Heart left ventricle (tissue), 16 donors: Measurements from ENCODE around the gene ZNF775. TPM values are rescaled to one million over a fixed set of nuclear protein-coding genes. Genes with fewer than 3 reads are reported as not detected.

Experiments
- ATAC-seq, 4 donors: fragments of 200-7000 bp; cut with Tn5 transposase; one replicate each; pipeline ENCODE4 v1.9.1; 2020 to 2022; ENCODE audit warnings: moderate library complexity in 4 of 4, mild to moderate bottlenecking in 3 of 4, moderate number of reproducible peaks in 1 of 4
- DNase-seq, 5 donors: peaks; one replicate each; pipeline ENCODE4 v3.0.0-alpha.2; 2020
- H3K27ac ChIP-seq, 12 donors: fragments of 200-600 bp; sonication (generic) in 4 of 12; one replicate each; pipeline versions ENCODE4 v1.5.0 to v1.8.0; 2016 to 2022; ENCODE audit warnings: mild to moderate bottlenecking in 2 of 12
- H3K27me3 ChIP-seq, 9 donors: fragments of 200-600 bp; sonication (generic) in 2 of 9; one replicate each; pipeline versions ENCODE4 v1.5.1 to v1.8.0; 2016 to 2022; ENCODE audit warnings: mild to moderate bottlenecking in 3 of 9
- H3K36me3 ChIP-seq, 9 donors: fragments of 200-600 bp; sonication (generic) in 2 of 9; one replicate each; pipeline versions ENCODE4 v1.5.0 to v1.8.0; 2018 to 2022; ENCODE audit warnings: mild to moderate bottlenecking in 2 of 9
- H3K4me1 ChIP-seq, 12 donors: fragments of 200-600 bp; sonication (generic) in 4 of 12; one replicate each; pipeline versions ENCODE4 v1.5.0 to v1.8.0; 2016 to 2022; ENCODE audit warnings: mild to moderate bottlenecking in 3 of 12
- H3K4me3 ChIP-seq, 12 donors: fragments of 200-600 bp; sonication (generic) in 4 of 12; one replicate each; pipeline versions ENCODE4 v1.5.0 to v1.8.0; 2017 to 2022; ENCODE audit warnings: mild to moderate bottlenecking in 9 of 12, moderate library complexity in 4 of 12
- H3K9me3 ChIP-seq, 12 donors: fragments of 200-600 bp; sonication (generic) in 4 of 12; one replicate each; pipeline versions ENCODE4 v1.5.0 to v1.8.0; 2016 to 2022; ENCODE audit warnings: mild to moderate bottlenecking in 1 of 12
- POLR2A ChIP-seq, 2 donors: fragments of 450-650 bp; IDR thresholded peaks; one replicate each; pipeline ENCODE4 v1.6.1; 2017; ENCODE audit warnings: antibody characterized with exemption in 2 of 2, mild to moderate bottlenecking in 2 of 2, moderate library complexity in 2 of 2
- WGBS, 4 donors: extraction: QIAGEN DNeasy Blood & Tissue Kit in 2 of 4; methylation state at CpG; one replicate each; pipeline versions ENCODE4 v1.1.5 to v1.1.7; 2013 to 2018; 5-methylcytosine and 5-hydroxymethylcytosine counted together
- intact Hi-C, 10 donors: fragments of 100-400 bp; cut with DNase I; formaldehyde crosslinking; loops; one replicate each; pipeline versions ENCODE4 v1.11.1 to v1.14.2; 2022
- polyA plus RNA-seq, 2 donors: library from polyadenylated mRNA; stranded (reverse); fragments of 200-250 nt; gene quantifications; one replicate each; pipeline ENCODE4 v1.2.3, GENCODE V29; 2013
- total RNA-seq, 9 donors: library from RNA; depleted of rRNA in 2 of 9; stranded (reverse); fragments of >200 nt in 2 of 9; fragmentation: NEBNext Ultra II Directional in 3 of 9; extraction: Animal tissue kit (Norgen Biotek cat#: 25700) in 3 of 9; gene quantifications; one replicate each; pipeline versions ENCODE4 v1.1.0 to v1.2.4, GENCODE V29; 2016 to 2023
- TF ChIP-seq, protein P1 (sequence below), 12 donors: fragments of 200-600 bp; sonication (generic) in 4 of 12; IDR thresholded peaks; one replicate each; pipeline versions ENCODE4 v1.5.0 to v1.8.0; 2018 to 2022; ENCODE audit warnings: antibody characterized with exemption in 12 of 12, mild to moderate bottlenecking in 5 of 12
- donor health status: ischemic (EF 13 %, LVEDD 7.1; RV severe dilation, severe dysfunction).
- donor health status: healthy with polysubstance abuse.
- donor health status: DM: no; HTN: yes; CAD: no.
- donor health status: DM: no; HTN: no; CAD: no.
- donor health status: ischemic (EF 25% LVEDD 6.9; RV normal size, moderate dysfunction).
- donor health status: ischemic (EF 25% LVEDD 5.7; RV mildly dilated, moderate dysfunction).
- donor health status: healthy.
- donor health status: DM: yes; HTN: yes; CAD: no.
- donor health status: ischemic (EF 35%, LVEDD 5.7; RV mildly dilated, moderate dysfunction).
- donor health status: nonischemic (EF 11% LVEDD 7.7; RV severe dilation, severe dysfunction).
- donor health status: DM: yes; HTN: yes; CAD: no.
- donor health status: PGD.
- donor health status: ischemic (EF 29% LVEDD 5.4; RV normal size, mild dysfunction).
- donor health status: nonischemic (EF 23%, LVEDD 6.1; RV moderate dilation, normal function).

Gene ZNF775
- total and polyA plus RNA-seq, 11 donors: 1.8 to 5.0 (median 3.3) TPM

- no peaks in the 10 kb centered on the region for H3K27me3 ChIP-seq
- no peak overlapping the region for H3K27ac ChIP-seq
- intact Hi-C loops: loop anchor here in 5 of 10 donors (5.0 to 10.0 kb wide), 5 partner anchors 37 to 535 kb away; partner anchors contain the start of genes REPIN1 (in 3 of the 5) and ATP6V0E2 (in 1 of the 5)
- H3K4me3 ChIP-seq: no peak overlapping the region
- DNase-seq (peak in 3 of 5 donors; percentile 10 to 38 (median 16)), ATAC-seq (no peak)
- H3K36me3 ChIP-seq: peaks cover 0 to 16% (median 0%) of the 10 kb centered on the region in 9 donors
- H3K9me3 ChIP-seq: no peaks in the 10 kb centered on the region
- TF ChIP-seq POLR2A (IDR thresholded peaks at IDR 0.05): no peak
- TF ChIP-seq, protein P1, sequence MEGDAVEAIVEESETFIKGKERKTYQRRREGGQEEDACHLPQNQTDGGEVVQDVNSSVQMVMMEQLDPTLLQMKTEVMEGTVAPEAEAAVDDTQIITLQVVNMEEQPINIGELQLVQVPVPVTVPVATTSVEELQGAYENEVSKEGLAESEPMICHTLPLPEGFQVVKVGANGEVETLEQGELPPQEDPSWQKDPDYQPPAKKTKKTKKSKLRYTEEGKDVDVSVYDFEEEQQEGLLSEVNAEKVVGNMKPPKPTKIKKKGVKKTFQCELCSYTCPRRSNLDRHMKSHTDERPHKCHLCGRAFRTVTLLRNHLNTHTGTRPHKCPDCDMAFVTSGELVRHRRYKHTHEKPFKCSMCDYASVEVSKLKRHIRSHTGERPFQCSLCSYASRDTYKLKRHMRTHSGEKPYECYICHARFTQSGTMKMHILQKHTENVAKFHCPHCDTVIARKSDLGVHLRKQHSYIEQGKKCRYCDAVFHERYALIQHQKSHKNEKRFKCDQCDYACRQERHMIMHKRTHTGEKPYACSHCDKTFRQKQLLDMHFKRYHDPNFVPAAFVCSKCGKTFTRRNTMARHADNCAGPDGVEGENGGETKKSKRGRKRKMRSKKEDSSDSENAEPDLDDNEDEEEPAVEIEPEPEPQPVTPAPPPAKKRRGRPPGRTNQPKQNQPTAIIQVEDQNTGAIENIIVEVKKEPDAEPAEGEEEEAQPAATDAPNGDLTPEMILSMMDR (IDR thresholded peaks at IDR 0.05): no peak
- peaks cover 0 to 23% (median 12%) of the 10 kb centered on the region in 12 donors for H3K4me1 ChIP-seq
- 83 to 87% (median 86%) methylated on average over 9 to 10 of the region's 10 CpGs for WGBS, 4 donors
Measured at GRCh38 chr7:150409300-150410030, 30.3 kb downstream of the ZNF775 start.

DNA sequence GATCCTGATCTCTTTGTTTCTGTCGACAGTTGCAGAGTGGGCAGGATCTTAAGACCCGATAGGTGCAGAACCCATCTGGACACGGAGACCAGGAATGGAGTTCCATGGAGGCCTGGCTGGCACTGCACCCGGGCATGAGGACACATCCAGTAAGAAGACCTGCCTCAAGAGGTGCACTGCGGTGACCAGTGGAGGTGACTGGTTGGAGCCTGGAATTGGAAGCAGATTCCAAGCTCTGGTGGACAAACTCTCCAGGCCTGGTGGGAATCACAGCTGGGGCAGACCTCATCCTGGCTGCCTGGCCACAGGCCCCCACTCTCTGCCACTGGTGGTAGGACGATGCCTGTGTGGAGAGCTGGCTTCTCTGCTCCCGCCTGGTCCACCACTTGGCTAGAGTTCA, 31.0 kb downstream of the ZNF775 start:
- no peak for ATAC-seq
- no peak for TF ChIP-seq POLR2A (IDR thresholded peaks at IDR 0.05)
- TF ChIP-seq, protein P1 (IDR thresholded peaks at IDR 0.05): no peak
- DNase-seq: peak in 3 of 5 donors; percentile 9 to 39 (median 18)
- Histone ChIP-seq H3K9me3 (no peaks in the 10 kb centered on the region), H3K4me1 (peaks cover 0 to 18% (median 12%) of the 10 kb centered on the region in 12 donors), H3K4me3 (no peak overlapping the region), H3K36me3 (peaks cover 0 to 16% (median 0%) of the 10 kb centered on the region in 9 donors), H3K27ac (no peak overlapping the region), H3K27me3 (no peaks in the 10 kb centered on the region)
- intact Hi-C loops: loop anchor here in 1 of 10 donors (10.0 kb wide), 1 partner anchor 125 kb away; no protein-coding TSS in a partner anchor
- WGBS, 4 donors: 93 to 96% (median 95%) methylated on average over 7 of the region's 7 CpGs

DNA sequence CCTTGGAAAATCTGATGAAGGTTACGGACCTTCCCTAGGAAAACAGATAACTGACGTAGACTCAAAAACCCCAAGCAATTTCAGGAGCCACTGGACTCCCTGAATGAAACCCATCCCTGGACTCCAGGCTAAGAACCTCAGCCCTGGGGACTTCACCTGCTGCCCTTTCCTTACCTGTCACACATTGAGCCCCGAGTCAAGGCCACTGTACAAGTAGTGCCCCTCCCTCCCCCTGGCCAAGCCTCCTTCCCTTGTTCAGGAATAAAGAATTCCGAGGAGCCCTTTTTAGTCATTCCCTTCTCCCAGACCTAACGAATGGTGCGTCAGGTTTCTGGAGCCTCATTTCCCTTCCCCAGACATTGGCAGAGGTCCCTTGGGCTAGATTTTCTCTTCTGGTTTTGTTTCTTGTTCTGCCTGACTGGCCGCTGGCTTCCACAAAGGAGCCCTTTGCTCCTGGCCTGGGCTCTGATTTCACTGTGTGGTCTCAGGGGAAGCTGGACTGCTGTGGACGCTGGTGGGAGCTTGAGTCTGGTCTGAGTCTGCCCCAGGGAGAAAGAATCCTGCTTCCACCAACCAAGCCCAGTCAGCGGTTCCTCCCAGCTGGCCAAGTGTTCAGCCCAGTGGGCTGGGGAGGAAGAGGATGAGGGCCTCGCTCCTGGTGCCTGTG, 31.7 kb downstream of the ZNF775 start:
- H3K4me1 ChIP-seq: peaks cover 0 to 17% (median 11%) of the 10 kb centered on the region in 12 donors
- no peaks in the 10 kb centered on the region for H3K9me3 ChIP-seq
- DNase-seq (peak in 3 of 5 donors; percentile 19 to 42 (median 23)), ATAC-seq (no peak)
- H3K4me3 ChIP-seq: no peak overlapping the region
- intact Hi-C loops: loop anchor here in 1 of 10 donors (10.0 kb wide), 1 partner anchor 126 kb away; no protein-coding TSS in a partner anchor
- WGBS, 4 donors: 78 to 85% (median 80%) methylated on average over 8 to 10 of the region's 10 CpGs
- TF ChIP-seq, protein P1 (IDR thresholded peaks at IDR 0.05): no peak
- TF ChIP-seq POLR2A (IDR thresholded peaks at IDR 0.05): no peak
- H3K27ac ChIP-seq: no peak overlapping the region
- no peaks in the 10 kb centered on the region for H3K27me3 ChIP-seq
- H3K36me3 ChIP-seq: peaks cover 0 to 16% (median 0%) of the 10 kb centered on the region in 9 donors

DNA sequence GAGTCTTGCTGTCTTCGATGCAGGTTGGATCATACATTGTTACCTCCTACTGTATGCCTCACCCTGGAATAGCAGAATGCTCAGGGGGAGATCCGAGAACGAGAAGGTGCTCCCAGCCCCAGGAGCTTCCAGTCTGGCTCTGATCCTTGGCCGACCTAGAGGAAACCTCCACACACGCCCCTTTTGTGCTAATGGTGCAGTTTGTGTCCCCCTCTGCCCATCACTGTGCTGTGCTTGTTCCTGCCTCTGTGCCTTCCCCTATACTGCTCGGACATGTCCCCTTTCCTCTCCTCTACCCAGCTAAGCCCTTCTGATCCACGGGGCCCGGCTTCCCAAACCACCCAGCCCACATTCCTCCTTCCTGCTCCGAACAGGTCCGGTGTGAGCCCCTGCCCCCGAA, 32.5 kb downstream of the ZNF775 start:
- WGBS, 4 donors: 83 to 91% (median 86%) methylated on average over 9 to 11 of the region's 11 CpGs
- intact Hi-C loops: loop anchor here in 1 of 10 donors (10.0 kb wide), 1 partner anchor 127 kb away; no protein-coding TSS in a partner anchor
- no peak for ATAC-seq
- no peak overlapping the region for H3K4me3 ChIP-seq
- H3K27ac ChIP-seq: no peak overlapping the region
- no peaks in the 10 kb centered on the region for H3K9me3 ChIP-seq
- peaks cover 0 to 16% (median 0%) of the 10 kb centered on the region in 9 donors for H3K36me3 ChIP-seq
- DNase-seq: peak in 2 of 5 donors; percentile 9 to 24
- peaks cover 0 to 9% (median 3%) of the 10 kb centered on the region in 12 donors for H3K4me1 ChIP-seq
- no peaks in the 10 kb centered on the region for H3K27me3 ChIP-seq
- TF ChIP-seq POLR2A (IDR thresholded peaks at IDR 0.05): no peak
